ENCODE results near the gene TPK1.

DNA sequence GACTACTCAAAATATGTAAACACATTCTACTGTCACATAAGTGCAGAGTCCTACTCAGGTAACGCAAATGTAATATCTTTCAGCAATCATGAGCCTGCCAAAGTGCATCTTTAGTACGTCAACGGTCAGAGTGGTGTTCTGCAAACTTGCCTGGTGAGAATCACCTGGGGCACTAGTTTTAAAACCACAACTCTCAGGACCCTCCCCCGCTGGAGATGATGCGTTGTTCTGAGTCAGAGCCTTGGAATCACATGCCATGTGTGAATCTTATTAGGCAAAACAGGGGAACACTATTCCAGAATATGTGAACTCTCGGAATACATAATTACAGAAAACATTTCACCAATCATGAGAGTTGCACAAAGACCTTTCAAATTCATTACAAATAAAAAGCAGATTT is 115.7 kb downstream of the TPK1 start:
- no peak for TF ChIP-seq POLR2A (IDR thresholded peaks at IDR 0.05)
- TF ChIP-seq, protein P1, sequence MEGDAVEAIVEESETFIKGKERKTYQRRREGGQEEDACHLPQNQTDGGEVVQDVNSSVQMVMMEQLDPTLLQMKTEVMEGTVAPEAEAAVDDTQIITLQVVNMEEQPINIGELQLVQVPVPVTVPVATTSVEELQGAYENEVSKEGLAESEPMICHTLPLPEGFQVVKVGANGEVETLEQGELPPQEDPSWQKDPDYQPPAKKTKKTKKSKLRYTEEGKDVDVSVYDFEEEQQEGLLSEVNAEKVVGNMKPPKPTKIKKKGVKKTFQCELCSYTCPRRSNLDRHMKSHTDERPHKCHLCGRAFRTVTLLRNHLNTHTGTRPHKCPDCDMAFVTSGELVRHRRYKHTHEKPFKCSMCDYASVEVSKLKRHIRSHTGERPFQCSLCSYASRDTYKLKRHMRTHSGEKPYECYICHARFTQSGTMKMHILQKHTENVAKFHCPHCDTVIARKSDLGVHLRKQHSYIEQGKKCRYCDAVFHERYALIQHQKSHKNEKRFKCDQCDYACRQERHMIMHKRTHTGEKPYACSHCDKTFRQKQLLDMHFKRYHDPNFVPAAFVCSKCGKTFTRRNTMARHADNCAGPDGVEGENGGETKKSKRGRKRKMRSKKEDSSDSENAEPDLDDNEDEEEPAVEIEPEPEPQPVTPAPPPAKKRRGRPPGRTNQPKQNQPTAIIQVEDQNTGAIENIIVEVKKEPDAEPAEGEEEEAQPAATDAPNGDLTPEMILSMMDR (IDR thresholded peaks at IDR 0.05) = no peak
